NCI-H226 (cell line): Measurements from ENCODE around the gene HCAR1.
"Not testable (repeated sequence)": the region's sequence is repeated elsewhere in the genome, so short reads cannot be mapped to it uniquely, and the experiment has no call there.

Experiments used
- DNase-seq: peaks from one replicate; pipeline ENCODE4 v3.0.0-alpha.2; 2015

The HCAR1 gene

GRCh38 chr12:122730215-122731014 lies at the start of gene HCAR1:
Gene HCAR1 (minus strand): TSS chr12:122730844. CDS start chr12:122730339, 505 bp downstream.
- DNase-seq = no peak

- DNase-seq = no peak
Observed at GRCh38 chr12:122757568-122757967, 26.9 kb upstream of the HCAR1 start.

GRCh38 chr12:122754790-122755189 lies 24.1 kb upstream of the HCAR1 start:
- no peak for DNase-seq

- DNase-seq = no peak
Observed at GRCh38 chr12:122753319-122753650, 22.6 kb upstream of the HCAR1 start.

- DNase-seq = peak; percentile 93
Observed at GRCh38 chr12:122752464-122753318, 22.0 kb upstream of the HCAR1 start, which contains the start of gene DENR. Gene DENR (plus strand): TSS chr12:122752824. CDS start chr12:122753702, 878 bp downstream.

- not testable (repeated sequence) for DNase-seq
Observed at GRCh38 chr12:122750781-122751515, 20.3 kb upstream of the HCAR1 start.

GRCh38 chr12:122749569-122750332 lies 19.1 kb upstream of the HCAR1 start:
- no peak for DNase-seq

- DNase-seq = no peak
Observed at GRCh38 chr12:122747224-122748135, 16.8 kb upstream of the HCAR1 start.

GRCh38 chr12:122743895-122744525 lies 13.4 kb upstream of the HCAR1 start:
- DNase-seq = no peak

GRCh38 chr12:122740351-122740750 lies 9.7 kb upstream of the HCAR1 start:
- peak; percentile 16 for DNase-seq

GRCh38 chr12:122738571-122738970 lies 7.9 kb upstream of the HCAR1 start:
- peak; percentile 52 for DNase-seq

- no peak for DNase-seq
Observed at GRCh38 chr12:122732611-122733010, 2.0 kb upstream of the HCAR1 start.

GRCh38 chr12:122732170-122732569 lies 1.5 kb upstream of the HCAR1 start:
- DNase-seq = no peak

GRCh38 chr12:122729583-122730214 lies 945 bp downstream of the HCAR1 start:
- DNase-seq = no peak

GRCh38 chr12:122726080-122726558 lies 4.5 kb downstream of the HCAR1 start:
- DNase-seq = peak; percentile 69

- DNase-seq = no peak
Observed at GRCh38 chr12:122725452-122726079, 5.1 kb downstream of the HCAR1 start.

GRCh38 chr12:122724641-122725243 lies 5.9 kb downstream of the HCAR1 start:
- no peak for DNase-seq

GRCh38 chr12:122722387-122722786 lies 8.3 kb downstream of the HCAR1 start:
- no peak for DNase-seq

- no peak for DNase-seq
Observed at GRCh38 chr12:122721057-122721545, 9.5 kb downstream of the HCAR1 start.
